Sigmoid colon (tissue), 7 donors: ENCODE results near the gene PAX5. TPM values are rescaled to one million over a fixed set of nuclear protein-coding genes. Genes with fewer than 3 reads are reported as not detected.
A peak's percentile ranks its signal among the peaks of the same experiment; 100 is the strongest.

Experiments
- DNase-seq: peaks from one replicate; pipeline ENCODE4 v3.0.0-alpha.2; 2019
- H3K27ac ChIP-seq, 4 donors: fragments of 200-600 bp; sonication (generic); one replicate each; pipeline ENCODE4 v1.5.1; 2016 to 2019; ENCODE audit warnings: mild to moderate bottlenecking in 1 of 4
- H3K27me3 ChIP-seq, 3 donors: fragments of 200-600 bp; sonication (generic); one replicate each; pipeline ENCODE4 v1.5.1; 2019; ENCODE audit warnings: mild to moderate bottlenecking in 1 of 3
- H3K36me3 ChIP-seq, 4 donors: fragments of 200-600 bp; sonication (generic); one replicate each; pipeline ENCODE4 v1.5.1; 2016 to 2019
- H3K4me1 ChIP-seq, 4 donors: fragments of 200-600 bp; sonication (generic); one replicate each; pipeline ENCODE4 v1.5.1; 2017 to 2019
- H3K4me3 ChIP-seq, 4 donors: fragments of 200-600 bp; sonication (generic); one replicate each; pipeline ENCODE4 v1.5.1; 2017 to 2019; ENCODE audit warnings: mild to moderate bottlenecking in 2 of 4, moderate library complexity in 1 of 4
- H3K9me3 ChIP-seq, 4 donors: fragments of 200-600 bp in 3 of 4; sonication (generic) in 3 of 4; one replicate each; pipeline versions ENCODE4 v1.5.1 to v1.6.1; 2013 to 2019
- CTCF ChIP-seq, 4 experiments: fragments of 450-650 bp in 3 of 4; fragments of 200-600 bp in 1 of 4; IDR thresholded peaks; one replicate each; pipeline ENCODE4 v1.5.1; 2016 to 2019; ENCODE audit warnings: antibody characterized with exemption in 4 of 4, mild to moderate bottlenecking in 3 of 4, moderate library complexity in 2 of 4
- EP300 ChIP-seq, 4 donors: sonication (generic); formaldehyde crosslinking; IDR thresholded peaks; one replicate each; pipeline ENCODE4 v1.6.1; 2017; ENCODE audit warnings: antibody characterized with exemption in 4 of 4
- POLR2A ChIP-seq, 2 donors: fragments of 450-650 bp; IDR thresholded peaks; one replicate each; pipeline ENCODE4 v1.6.1; 2016; ENCODE audit warnings: antibody characterized with exemption in 2 of 2, mild to moderate bottlenecking in 2 of 2, moderate library complexity in 2 of 2
- POLR2AphosphoS5 ChIP-seq, 4 donors: sonication (generic); formaldehyde crosslinking; IDR thresholded peaks; one replicate each; pipeline ENCODE4 v1.6.1; 2017; ENCODE audit warnings: antibody characterized with exemption in 4 of 4
- WGBS, 2 donors: extraction: QIAGEN DNeasy Blood & Tissue Kit; methylation state at CpG; one replicate each; pipeline ENCODE4 v1.1.7; 2013; 5-methylcytosine and 5-hydroxymethylcytosine counted together
- intact Hi-C: fragments of 100-400 bp; cut with DNase I; formaldehyde crosslinking; loops from one replicate; pipeline ENCODE4 v1.15.1; 2023
- polyA plus RNA-seq, 3 donors: library from polyadenylated mRNA; stranded (reverse); fragments of 200-250 nt; gene quantifications; one replicate each; pipeline ENCODE4 v1.2.3, GENCODE V29; 2013
- total RNA-seq, 4 donors: library from RNA; depleted of rRNA; stranded (reverse); fragments of >200 nt; gene quantifications; one replicate each; pipeline ENCODE4 v1.1.0, GENCODE V29; 2016
- donor health status: healthy with polysubstance abuse.
- donor health status: Bipolar disorder and iron deficiency.
- donor health status: healthy.

The PAX5 gene
- total and polyA plus RNA-seq, 7 donors, result under 0.01 to 20.1 (median 0.23) TPM; not detected in 4

- Histone ChIP-seq H3K27ac (peak overlapping the region in 1 of 4 donors; percentile 28), H3K36me3 (no peaks in the 10 kb centered on the region), H3K4me1 (peaks cover 0 to 17% (median 14%) of the 10 kb centered on the region in 4 donors), H3K9me3 (no peaks in the 10 kb centered on the region), H3K27me3 (peaks cover 0 to 14% (median 0%) of the 10 kb centered on the region in 3 donors), H3K4me3 (peak overlapping the region in 3 of 4 donors; percentile 38 to 43 (median 40))
- TF ChIP-seq POLR2AphosphoS5 (IDR thresholded peaks at IDR 0.05) (no peak), CTCF (IDR thresholded peaks at IDR 0.05) (no peak), POLR2A (IDR thresholded peaks at IDR 0.05) (no peak), EP300 (IDR thresholded peaks at IDR 0.05) (no peak)
- WGBS, 2 donors, result 11 to 29% methylated on average over 32 of the region's 32 CpGs
- peak; percentile 61 for DNase-seq
- intact Hi-C loops, result no loop called here
Observed at GRCh38 chr9:36818242-36818938, 215.7 kb downstream of the PAX5 start.

GRCh38 chr9:36817160-36817834 is 216.8 kb downstream of the PAX5 start:
- Histone ChIP-seq H3K4me3 (no peak overlapping the region), H3K27me3 (peaks cover 0 to 14% (median 0%) of the 10 kb centered on the region in 3 donors), H3K36me3 (no peaks in the 10 kb centered on the region), H3K4me1 (peaks cover 0 to 17% (median 14%) of the 10 kb centered on the region in 4 donors), H3K9me3 (no peaks in the 10 kb centered on the region), H3K27ac (no peak overlapping the region)
- TF ChIP-seq POLR2A (IDR thresholded peaks at IDR 0.05) (no peak), CTCF (IDR thresholded peaks at IDR 0.05) (no peak), EP300 (IDR thresholded peaks at IDR 0.05) (no peak), POLR2AphosphoS5 (IDR thresholded peaks at IDR 0.05) (no peak)
- intact Hi-C loops, result no loop called here
- DNase-seq, result no peak
- 51 to 76% methylated on average over 4 of the region's 4 CpGs for WGBS, 2 donors

GRCh38 chr9:36816371-36816770 is 217.7 kb downstream of the PAX5 start:
- H3K9me3 ChIP-seq, result no peaks in the 10 kb centered on the region
- 96 to 98% methylated on average over 3 of the region's 3 CpGs for WGBS, 2 donors

GRCh38 chr9:36815566-36816348 is 218.3 kb downstream of the PAX5 start:
- no peak overlapping the region for H3K27ac ChIP-seq
- TF ChIP-seq POLR2AphosphoS5 (IDR thresholded peaks at IDR 0.05), result no peak
- no peak for TF ChIP-seq EP300 (IDR thresholded peaks at IDR 0.05)
- TF ChIP-seq CTCF (IDR thresholded peaks at IDR 0.05), result no peak
- TF ChIP-seq POLR2A (IDR thresholded peaks at IDR 0.05), result no peak
- no peak for DNase-seq
- H3K4me1 ChIP-seq, result peaks cover 0 to 17% (median 14%) of the 10 kb centered on the region in 4 donors
- H3K4me3 ChIP-seq, result no peak overlapping the region
- WGBS, 2 donors, result 85 to 90% methylated on average over 7 of the region's 7 CpGs
- H3K27me3 ChIP-seq, result peaks cover 0 to 14% (median 0%) of the 10 kb centered on the region in 3 donors
- H3K36me3 ChIP-seq, result no peaks in the 10 kb centered on the region
- no peaks in the 10 kb centered on the region for H3K9me3 ChIP-seq
- intact Hi-C loops, result no loop called here

More at GRCh38 chr9:36816371-36816770, 217.7 kb downstream of the PAX5 start:
- DNase-seq, result no peak
- TF ChIP-seq POLR2A (IDR thresholded peaks at IDR 0.05) (no peak), POLR2AphosphoS5 (IDR thresholded peaks at IDR 0.05) (no peak), CTCF (IDR thresholded peaks at IDR 0.05) (no peak), EP300 (IDR thresholded peaks at IDR 0.05) (no peak)
- Histone ChIP-seq H3K4me1 (peaks cover 0 to 17% (median 14%) of the 10 kb centered on the region in 4 donors), H3K27me3 (peaks cover 0 to 14% (median 0%) of the 10 kb centered on the region in 3 donors), H3K4me3 (no peak overlapping the region), H3K27ac (no peak overlapping the region), H3K36me3 (no peaks in the 10 kb centered on the region)
- intact Hi-C loops, result no loop called here
